ENCODE results near the gene BLTP3B.

GRCh38 chr12:100101000-100101399, 41.7 kb downstream of the BLTP3B start:
- TF ChIP-seq CTCF (optimal IDR thresholded peaks at IDR 0.05 in 1 of 3, IDR thresholded peaks at IDR 0.05 in 1 of 3, conservative IDR thresholded peaks at IDR 0.05 in 1 of 3; ENCODE audit: extremely low read depth in 1 of 3, insufficient read depth in 2 of 3, low read length in 3 of 3) (no peak), EZH2 (IDR thresholded peaks at IDR 0.05; ENCODE audit: low read length) (no peak)

Measured in keratinocyte (primary cell).